GM21515 (cell line): ENCODE data around the gene ZNF280A.
"Not testable (repeated sequence)": the region's sequence is repeated elsewhere in the genome, so short reads cannot be mapped to it uniquely, and the experiment has no call there.

ENCODE experiments used
- ATAC-seq: cut with Tn5 transposase; IDR thresholded peaks from one replicate; pipeline ENCODE4 v1.9.1; 2021; ENCODE audit not compliant: unreplicated experiment

Gene ZNF280A

GRCh38 chr22:22474733-22475132, 45.3 kb downstream of the ZNF280A start:
- no peak for ATAC-seq

GRCh38 chr22:22471104-22471503, 49.0 kb downstream of the ZNF280A start:
- not testable (repeated sequence) for ATAC-seq

- no peak for ATAC-seq
These were observed 50.5 kb downstream of the ZNF280A start for GRCh38 chr22:22469527-22469926.

- ATAC-seq, result not testable (repeated sequence)
These were observed 51.1 kb downstream of the ZNF280A start for GRCh38 chr22:22468794-22469469.

- ATAC-seq, result no peak
These were observed 53.0 kb downstream of the ZNF280A start for GRCh38 chr22:22467112-22467511.

GRCh38 chr22:22465782-22466181, 54.3 kb downstream of the ZNF280A start:
- no peak for ATAC-seq

GRCh38 chr22:22465094-22465602, 54.9 kb downstream of the ZNF280A start:
- no peak for ATAC-seq

- ATAC-seq, result no peak
These were observed 55.5 kb downstream of the ZNF280A start for GRCh38 chr22:22464541-22465054.

- no peak for ATAC-seq
These were observed 56.1 kb downstream of the ZNF280A start for GRCh38 chr22:22463855-22464540.
